RPMI7951 (cell line): ENCODE measurements around the gene HPX. TPM values are rescaled to one million over a fixed set of nuclear protein-coding genes. Genes with fewer than 3 reads are reported as not detected.

ENCODE experiments used
- DNase-seq: peaks from one replicate; pipeline ENCODE4 v3.0.0-alpha.2; 2012; ENCODE audit warnings: low read depth
- total RNA-seq: library from RNA; depleted of rRNA; stranded (reverse); fragments of >200 nt; shearing (Covaris generic); gene quantifications from 2 replicates; pipeline ENCODE4 v1.2.3, GENCODE V29; 2014; rRNA removed

The HPX gene
- total RNA-seq, 1 experiment from 2014 or later, result 0.48 TPM

DNA sequence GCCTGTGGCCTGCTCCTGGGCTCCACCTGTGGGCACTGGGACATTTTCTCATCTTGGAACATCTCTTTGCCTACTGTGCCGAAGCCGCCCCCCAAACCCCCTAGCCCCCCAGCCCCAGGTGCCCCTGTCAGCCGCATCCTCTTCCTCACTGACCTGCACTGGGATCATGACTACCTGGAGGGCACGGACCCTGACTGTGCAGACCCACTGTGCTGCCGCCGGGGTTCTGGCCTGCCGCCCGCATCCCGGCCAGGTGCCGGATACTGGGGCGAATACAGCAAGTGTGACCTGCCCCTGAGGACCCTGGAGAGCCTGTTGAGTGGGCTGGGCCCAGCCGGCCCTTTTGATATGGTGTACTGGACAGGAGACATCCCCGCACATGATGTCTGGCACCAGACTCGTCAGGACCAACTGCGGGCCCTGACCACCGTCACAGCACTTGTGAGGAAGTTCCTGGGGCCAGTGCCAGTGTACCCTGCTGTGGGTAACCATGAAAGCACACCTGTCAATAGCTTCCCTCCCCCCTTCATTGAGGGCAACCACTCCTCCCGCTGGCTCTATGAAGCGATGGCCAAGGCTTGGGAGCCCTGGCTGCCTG is 49.2 kb downstream of the HPX start:
- no peak for DNase-seq

DNA sequence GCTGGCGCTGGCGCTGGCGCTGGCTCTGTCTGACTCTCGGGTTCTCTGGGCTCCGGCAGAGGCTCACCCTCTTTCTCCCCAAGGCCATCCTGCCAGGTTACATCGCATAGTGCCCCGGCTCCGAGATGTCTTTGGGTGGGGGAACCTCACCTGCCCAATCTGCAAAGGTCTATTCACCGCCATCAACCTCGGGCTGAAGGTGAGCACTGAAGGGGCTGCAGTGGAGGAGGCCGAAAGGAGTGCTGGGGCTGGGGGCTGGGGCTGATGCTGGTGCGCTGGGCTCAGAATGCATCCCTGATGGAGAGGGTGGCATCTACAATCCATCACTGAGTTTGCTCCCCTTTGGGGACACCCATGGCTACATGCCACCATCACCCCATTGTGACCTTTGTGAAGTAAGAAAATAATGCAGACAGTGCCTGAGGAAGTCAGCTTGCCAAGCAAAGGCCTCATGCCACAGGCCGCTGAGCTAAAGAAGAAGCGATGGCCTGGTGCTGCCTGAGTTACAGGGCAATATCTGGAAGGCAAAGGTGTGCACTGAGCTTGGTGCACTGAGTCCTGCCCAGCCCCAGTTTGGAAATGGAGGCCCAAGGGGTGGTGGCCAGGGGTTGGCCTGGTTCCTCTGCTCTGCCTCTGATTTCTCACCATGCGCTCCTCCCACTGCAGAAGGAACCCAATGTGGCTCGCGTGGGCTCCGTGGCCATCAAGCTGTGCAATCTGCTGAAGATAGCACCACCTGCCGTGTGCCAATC is 49.9 kb downstream of the HPX start:
- DNase-seq, result no peak

GRCh38 chr11:6389905-6390717 is 50.7 kb downstream of the HPX start, which contains the start of gene SMPD1:
Gene SMPD1, plus strand, starts transcription at chr11:6390474. Its CDS starts 125 bp downstream, at chr11:6390599.
- DNase-seq, result peak; percentile 85

GRCh38 chr11:6388748-6389147 is 52.0 kb downstream of the HPX start:
- DNase-seq, result no peak

GRCh38 chr11:6387811-6388599 is 52.8 kb downstream of the HPX start:
- peak; percentile 15 for DNase-seq

- no peak for DNase-seq
Observed at GRCh38 chr11:6385046-6385777, 55.6 kb downstream of the HPX start.

Other genes with a start within 250 kb of the HPX start
- gene OR52W1, start 241.8 kb downstream of the HPX start, total RNA-seq, result not detected in 2 replicates
- gene C11orf42, start 235.4 kb downstream of the HPX start, total RNA-seq, result not detected in 2 replicates
- 4.8 and 6.4 TPM in 2 replicates for gene FHIP1B, start 206.4 kb downstream of the HPX start, total RNA-seq
- gene CNGA4, start 201.9 kb downstream of the HPX start, total RNA-seq, result not detected in 2 replicates
- not detected in 2 replicates for gene CCKBR, start 181.1 kb downstream of the HPX start, total RNA-seq
- gene CAVIN3, start 120.5 kb downstream of the HPX start, total RNA-seq, result 200 and 367 TPM in 2 replicates
- 40.0 and 45.3 TPM in 2 replicates for gene SMPD1, start 50.5 kb downstream of the HPX start, total RNA-seq
- gene APBB1, start 21.9 kb downstream of the HPX start, total RNA-seq, result 17.3 and 22.1 TPM in 2 replicates
- gene TRIM3, start 33.0 kb upstream of the HPX start, total RNA-seq, result 11.3 and 12.2 TPM in 2 replicates
- gene ARFIP2, start 40.3 kb upstream of the HPX start, total RNA-seq, result 52.5 and 54.5 TPM in 2 replicates
- 26.2 and 30.7 TPM in 2 replicates for gene TIMM10B, start 40.5 kb upstream of the HPX start, total RNA-seq
- 1.5 and 1.7 TPM in 2 replicates for gene DNHD1, start 56.3 kb upstream of the HPX start, total RNA-seq
- 14.0 and 20.7 TPM in 2 replicates for gene RRP8, start 162.6 kb upstream of the HPX start, total RNA-seq
- gene ILK, start 162.8 kb upstream of the HPX start, total RNA-seq, result 226 and 231 TPM in 2 replicates
- gene TAF10, start 171.2 kb upstream of the HPX start, total RNA-seq, result 44.5 and 81.9 TPM in 2 replicates
- gene TPP1, start 178.4 kb upstream of the HPX start, total RNA-seq, result 20.3 and 22.6 TPM in 2 replicates
- 3.8 and 4.3 TPM in 2 replicates for gene DCHS1, start 214.8 kb upstream of the HPX start, total RNA-seq
- gene MRPL17, start 242.4 kb upstream of the HPX start, total RNA-seq, result 98.0 and 98.4 TPM in 2 replicates